WTC11 (cell line): ENCODE results near the gene NECTIN1. TPM values are rescaled to one million over a fixed set of nuclear protein-coding genes. Genes with fewer than 3 reads are reported as not detected.

Experiments
- ATAC-seq: fragments of 200-7000 bp; cut with Tn5 transposase; 2 replicates; pipeline ENCODE4 v1.10.0; 2021; ENCODE audit warnings: mild to moderate bottlenecking, moderate library complexity
- CTCF ChIA-PET: fragments of 300-600 bp; sonication (Branson Sonifier 250); formaldehyde crosslinking; loops from one replicate; lab custom pipeline; 2021; ENCODE audit warnings: antibody characterized with exemption; lab: Charles Lee
- POLR2A ChIA-PET: fragments of 350-600 bp; sonication (Branson Sonifier 250); formaldehyde crosslinking; loops from one replicate; lab custom pipeline; 2021; ENCODE audit warnings: antibody characterized with exemption; lab: Charles Lee
- DNase-seq: peaks from one replicate; pipeline ENCODE4 v3.0.0; 2021; ENCODE audit warnings: low spot score
- H3K27ac Mint-ChIP-seq: 2 replicates; pipeline ENCODE4 v1.8.0; 2021; ENCODE audit warnings: mixed read lengths
- H3K27me3 Mint-ChIP-seq: 2 replicates; pipeline ENCODE4 v1.8.0; 2021; ENCODE audit warnings: low read depth, mild to moderate bottlenecking, moderate library complexity, mixed read lengths
- H3K36me3 Mint-ChIP-seq: 2 replicates; pipeline ENCODE4 v1.8.0; 2021; ENCODE audit warnings: mixed read lengths
- H3K4me1 Mint-ChIP-seq: 2 replicates; pipeline ENCODE4 v1.8.0; 2022; ENCODE audit warnings: mixed read lengths
- H3K4me3 Mint-ChIP-seq: 2 replicates; pipeline ENCODE4 v1.8.0; 2021; ENCODE audit warnings: mild to moderate bottlenecking, moderate library complexity, mixed read lengths
- H3K9me3 Mint-ChIP-seq: 2 replicates; pipeline ENCODE4 v1.8.0; 2021; ENCODE audit warnings: mixed read lengths
- ATF6 ChIP-seq: sonication (generic); formaldehyde crosslinking; IDR thresholded peaks from 2 replicates; pipeline ENCODE4 v1.8.1; 2023; ENCODE audit warnings: mild to moderate bottlenecking, missing genetic modification reagents
- ELF4 ChIP-seq: sonication (generic); formaldehyde crosslinking; IDR thresholded peaks from 2 replicates; pipeline ENCODE4 v1.8.1; 2022; ENCODE audit warnings: low read depth, mild to moderate bottlenecking, moderate library complexity, missing genetic modification reagents
- GTF2I ChIP-seq: fragments of 250-450 bp; sonication (Bioruptor Pico); conservative IDR thresholded peaks from 2 replicates; pipeline ENCODE4 v1.4.0; 2021; ENCODE audit warnings: mild to moderate bottlenecking
- IRF1 ChIP-seq: sonication (generic); formaldehyde crosslinking; IDR thresholded peaks from 2 replicates; pipeline ENCODE4 v1.8.0; 2023; ENCODE audit warnings: missing genetic modification reagents
- IRF2 ChIP-seq: sonication (generic); formaldehyde crosslinking; IDR thresholded peaks from 2 replicates; pipeline ENCODE4 v1.8.0; 2022; ENCODE audit warnings: low read depth, missing genetic modification reagents, borderline replicate concordance
- JAZF1 ChIP-seq: fragments of 250-450 bp; sonication (Bioruptor Pico); IDR thresholded peaks from 2 replicates; pipeline ENCODE4 v1.9.0; 2021; ENCODE audit warnings: moderate library complexity, mild to moderate bottlenecking, inconsistent platforms
- JUN ChIP-seq: sonication (generic); formaldehyde crosslinking; IDR thresholded peaks from 2 replicates; pipeline ENCODE4 v1.8.0; 2023; ENCODE audit warnings: mild to moderate bottlenecking, missing genetic modification reagents
- NFE2L1 ChIP-seq: sonication (generic); formaldehyde crosslinking; IDR thresholded peaks from 2 replicates; pipeline ENCODE4 v1.8.1; 2023; ENCODE audit warnings: missing genetic modification reagents
- NR1H2 ChIP-seq: sonication (generic); formaldehyde crosslinking; IDR thresholded peaks from 2 replicates; pipeline ENCODE4 v1.9.0; 2021; ENCODE audit warnings: mild to moderate bottlenecking, moderate library complexity, missing genetic modification reagents
- PREB ChIP-seq: sonication (generic); formaldehyde crosslinking; IDR thresholded peaks from 2 replicates; pipeline ENCODE4 v1.8.1; 2022; ENCODE audit warnings: mild to moderate bottlenecking, missing genetic modification reagents, moderate library complexity, borderline replicate concordance
- SP1 ChIP-seq: sonication (generic); formaldehyde crosslinking; conservative IDR thresholded peaks from 2 replicates; pipeline ENCODE4 v1.8.1; 2022; ENCODE audit warnings: missing genetic modification reagents
- TCF7 ChIP-seq: sonication (generic); formaldehyde crosslinking; IDR thresholded peaks from 2 replicates; pipeline ENCODE4 v1.8.0; 2022; ENCODE audit warnings: mild to moderate bottlenecking, low read depth, missing genetic modification reagents, moderate library complexity
- TP53 ChIP-seq: sonication (generic); formaldehyde crosslinking; IDR thresholded peaks from 2 replicates; pipeline ENCODE4 v1.8.1; 2023; ENCODE audit warnings: mild to moderate bottlenecking, missing genetic modification reagents
- ZNF281 ChIP-seq: sonication (generic); formaldehyde crosslinking; IDR thresholded peaks from 2 replicates; pipeline ENCODE4 v1.8.0; 2023; ENCODE audit warnings: mild to moderate bottlenecking, missing genetic modification reagents
- ZNF416 ChIP-seq: fragments of 250-450 bp; sonication (Bioruptor Pico); IDR thresholded peaks from 2 replicates; pipeline ENCODE4 v1.9.0; 2021; ENCODE audit warnings: mild to moderate bottlenecking, inconsistent platforms
- total RNA-seq: library from RNA; stranded (reverse); gene quantifications from 3 replicates; pipeline ENCODE4 v1.2.3, GENCODE V29; 2021
- TF ChIP-seq, protein P1 (sequence below): fragments of 250-450 bp; sonication (Bioruptor Pico); conservative IDR thresholded peaks from 2 replicates; pipeline ENCODE4 v1.9.0; 2021; ENCODE audit warnings: mild to moderate bottlenecking
- TF ChIP-seq, protein P2 (sequence below): fragments of 250-450 bp; sonication (Bioruptor Pico); IDR thresholded peaks from 2 replicates; pipeline ENCODE4 v1.9.0; 2021; ENCODE audit warnings: moderate library complexity, mild to moderate bottlenecking, inconsistent platforms, borderline replicate concordance
- TF ChIP-seq, protein P3 (sequence below): sonication (generic); formaldehyde crosslinking; IDR thresholded peaks from 2 replicates; pipeline ENCODE4 v1.8.0; 2022; ENCODE audit warnings: mild to moderate bottlenecking, missing genetic modification reagents
- TF ChIP-seq, protein P4 (sequence below): sonication (generic); formaldehyde crosslinking; IDR thresholded peaks from 2 replicates; pipeline ENCODE4 v1.8.1; 2023; ENCODE audit warnings: mild to moderate bottlenecking, missing genetic modification reagents

NECTIN1 gene
- total RNA-seq, 1 experiment from 2014 or later = 86.2 TPM

GRCh38 chr11:119706887-119707286, 22.1 kb downstream of the NECTIN1 start (continued):
- TF ChIP-seq, protein P1, sequence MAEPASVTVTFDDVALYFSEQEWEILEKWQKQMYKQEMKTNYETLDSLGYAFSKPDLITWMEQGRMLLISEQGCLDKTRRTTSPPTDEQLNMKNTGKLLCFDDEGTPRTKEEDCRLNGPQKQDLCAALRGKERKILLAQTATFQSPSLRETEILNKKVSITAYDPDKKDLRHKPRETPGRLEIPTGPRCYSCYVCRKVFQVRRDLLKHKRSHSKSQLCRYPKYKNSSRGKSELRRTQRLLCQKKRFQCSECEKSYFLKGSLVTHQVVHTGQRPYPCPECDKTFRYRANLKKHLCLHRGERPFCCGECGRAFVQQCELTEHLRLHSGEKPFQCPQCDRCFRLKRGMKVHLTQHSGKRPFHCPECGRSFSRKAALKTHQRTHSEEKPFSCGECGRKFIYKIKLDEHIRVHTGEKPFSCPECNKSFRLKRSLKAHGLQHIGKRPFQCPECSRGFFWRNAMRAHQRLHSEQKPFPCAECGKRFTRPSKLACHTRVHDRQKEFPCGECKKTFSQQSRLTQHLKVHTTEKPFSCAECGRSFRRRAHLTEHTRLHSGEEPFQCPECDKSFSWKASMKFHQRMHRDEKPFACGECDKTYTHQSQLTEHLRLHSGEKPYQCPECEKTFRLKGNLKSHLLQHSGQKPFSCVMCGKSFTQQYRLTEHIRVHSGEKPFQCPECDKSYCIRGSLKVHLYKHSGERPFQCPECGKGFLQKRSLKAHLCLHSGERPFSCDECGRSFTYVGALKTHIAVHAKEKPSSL = no peak
- TF ChIP-seq ZNF416 (CRISPR knock-in tag) (no peak), JAZF1 (no peak), PREB (CRISPR knock-in tag) (no peak)
- TF ChIP-seq, all 79 proteins: peak for 0

DNA sequence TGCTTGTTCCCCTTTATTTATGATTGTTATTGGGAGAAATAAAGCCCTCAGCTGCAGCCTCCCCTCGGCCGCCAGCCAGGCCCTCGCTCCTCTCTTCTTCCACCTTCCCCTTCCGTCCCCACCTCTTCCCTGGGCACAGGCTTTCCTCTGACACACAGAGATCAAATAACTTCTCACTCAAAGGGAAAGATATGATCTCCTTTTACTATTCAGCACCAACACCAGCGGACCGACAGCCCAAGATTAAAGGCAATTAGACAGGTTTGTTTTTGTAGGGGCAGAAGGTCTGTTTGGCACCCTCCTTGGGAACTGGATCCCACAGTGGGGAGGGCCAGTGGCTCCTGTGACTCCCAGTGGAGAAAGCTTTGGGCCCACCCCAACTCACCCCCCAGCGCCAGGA, 23.0 kb downstream of the NECTIN1 start:
- ATAC-seq = no peak
- Mint-ChIP-seq H3K36me3 (0 out of 2 replicates have a peak, but pooled peaks cover 5% of the 10 kb centered on the region), H3K27ac (no peak overlapping the region), H3K4me3 (no peak overlapping the region), H3K27me3 (no peaks in the 10 kb centered on the region), H3K9me3 (no peaks in the 10 kb centered on the region), H3K4me1 (peaks cover 43% of the 10 kb centered on the region)
- no peak for DNase-seq
- POLR2A ChIA-PET = no interaction called here
- no peak for TF ChIP-seq JUN (CRISPR knock-in tag)
- TF ChIP-seq, protein P2, sequence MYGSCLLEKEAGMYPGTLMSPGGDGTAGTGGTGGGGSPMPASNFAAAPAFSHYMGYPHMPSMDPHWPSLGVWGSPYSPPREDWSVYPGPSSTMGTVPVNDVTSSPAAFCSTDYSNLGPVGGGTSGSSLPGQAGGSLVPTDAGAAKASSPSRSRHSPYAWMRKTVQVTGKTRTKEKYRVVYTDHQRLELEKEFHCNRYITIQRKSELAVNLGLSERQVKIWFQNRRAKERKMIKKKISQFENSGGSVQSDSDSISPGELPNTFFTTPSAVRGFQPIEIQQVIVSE (CRISPR knock-in tag) = no peak
- TF ChIP-seq PREB (CRISPR knock-in tag) = no peak
- TF ChIP-seq, protein P3, sequence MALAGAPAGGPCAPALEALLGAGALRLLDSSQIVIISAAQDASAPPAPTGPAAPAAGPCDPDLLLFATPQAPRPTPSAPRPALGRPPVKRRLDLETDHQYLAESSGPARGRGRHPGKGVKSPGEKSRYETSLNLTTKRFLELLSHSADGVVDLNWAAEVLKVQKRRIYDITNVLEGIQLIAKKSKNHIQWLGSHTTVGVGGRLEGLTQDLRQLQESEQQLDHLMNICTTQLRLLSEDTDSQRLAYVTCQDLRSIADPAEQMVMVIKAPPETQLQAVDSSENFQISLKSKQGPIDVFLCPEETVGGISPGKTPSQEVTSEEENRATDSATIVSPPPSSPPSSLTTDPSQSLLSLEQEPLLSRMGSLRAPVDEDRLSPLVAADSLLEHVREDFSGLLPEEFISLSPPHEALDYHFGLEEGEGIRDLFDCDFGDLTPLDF = no peak
- no peak for TF ChIP-seq ZNF416 (CRISPR knock-in tag)
- no peak for TF ChIP-seq JAZF1
- no peak for TF ChIP-seq TP53
- no peak for TF ChIP-seq NR1H2
- TF ChIP-seq, protein P4, sequence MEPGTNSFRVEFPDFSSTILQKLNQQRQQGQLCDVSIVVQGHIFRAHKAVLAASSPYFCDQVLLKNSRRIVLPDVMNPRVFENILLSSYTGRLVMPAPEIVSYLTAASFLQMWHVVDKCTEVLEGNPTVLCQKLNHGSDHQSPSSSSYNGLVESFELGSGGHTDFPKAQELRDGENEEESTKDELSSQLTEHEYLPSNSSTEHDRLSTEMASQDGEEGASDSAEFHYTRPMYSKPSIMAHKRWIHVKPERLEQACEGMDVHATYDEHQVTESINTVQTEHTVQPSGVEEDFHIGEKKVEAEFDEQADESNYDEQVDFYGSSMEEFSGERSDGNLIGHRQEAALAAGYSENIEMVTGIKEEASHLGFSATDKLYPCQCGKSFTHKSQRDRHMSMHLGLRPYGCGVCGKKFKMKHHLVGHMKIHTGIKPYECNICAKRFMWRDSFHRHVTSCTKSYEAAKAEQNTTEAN = no peak
- TF ChIP-seq, protein P1 = no peak
- no peak for TF ChIP-seq IRF1 (CRISPR knock-in tag)
- TF ChIP-seq TCF7 (CRISPR knock-in tag) = no peak
- no peak for TF ChIP-seq IRF2 (CRISPR knock-in tag)
- no peak for TF ChIP-seq NFE2L1
- no peak for TF ChIP-seq SP1 (CRISPR knock-in tag)
- no peak for TF ChIP-seq ATF6 (CRISPR knock-in tag)
- no peak for TF ChIP-seq GTF2I (CRISPR knock-in tag)
- no peak for TF ChIP-seq ZNF281
- TF ChIP-seq ELF4 = no peak
- CTCF ChIA-PET = interaction anchor here (1.0 to 3.6 kb wide), 7 partner anchors 10 to 82 kb away, joined by 3 to 21 read pairs (median 5); no protein-coding TSS in a partner anchor
